Skeletal muscle satellite cell (primary cell): ENCODE results near the gene C4orf50.

Experiments
- H3K27me3 ChIP-seq: 2 replicates; pipeline ENCODE4 v1.7.0; 2013; ENCODE audit warnings: low read length; ENCODE audit not compliant: control insufficient read depth, insufficient read depth
- H3K36me3 ChIP-seq: 2 replicates; pipeline ENCODE4 v1.7.0; 2013; ENCODE audit warnings: mild to moderate bottlenecking, control low read depth, low read length; ENCODE audit not compliant: insufficient read depth
- H3K4me1 ChIP-seq: 2 replicates; pipeline ENCODE4 v1.7.0; 2013; ENCODE audit warnings: low read length; ENCODE audit not compliant: control insufficient read depth, insufficient read depth
- H3K4me2 ChIP-seq: 2 replicates; pipeline ENCODE4 v1.7.0; 2013; ENCODE audit warnings: mild to moderate bottlenecking, low read length
- H3K4me3 ChIP-seq: 2 replicates; pipeline ENCODE4 v1.7.0; 2013; ENCODE audit warnings: low read length
- H3K9ac ChIP-seq: 2 replicates; pipeline ENCODE4 v1.7.0; 2013; ENCODE audit warnings: mild to moderate bottlenecking, low read depth, low read length, moderate library complexity
- H3K9me3 ChIP-seq: replicated peaks from 2 replicates; pipeline ENCODE4 v1.7.0; 2013; ENCODE audit warnings: mild to moderate bottlenecking, control low read depth, low read length

C4orf50 gene

GRCh38 chr4:5988086-5988845 lies 30.0 kb downstream of the C4orf50 start:
- no peaks in the 10 kb centered on the region for H3K4me1 ChIP-seq

GRCh38 chr4:5984843-5985242 lies 33.4 kb downstream of the C4orf50 start:
- Histone ChIP-seq H3K4me2 (no peak overlapping the region), H3K4me3 (no peak overlapping the region), H3K4me1 (no peaks in the 10 kb centered on the region), H3K9ac (no peak overlapping the region), H3K27me3 (peaks cover 4% of the 10 kb centered on the region), H3K36me3 (no peaks in the 10 kb centered on the region), H3K9me3 (no peaks in the 10 kb centered on the region)

More at GRCh38 chr4:5988086-5988845, 30.0 kb downstream of the C4orf50 start:
- no peak overlapping the region for H3K4me2 ChIP-seq
- no peak overlapping the region for H3K9ac ChIP-seq
- peaks cover 4% of the 10 kb centered on the region for H3K27me3 ChIP-seq
- H3K4me3 ChIP-seq = no peak overlapping the region
- no peaks in the 10 kb centered on the region for H3K36me3 ChIP-seq
- H3K9me3 ChIP-seq = no peaks in the 10 kb centered on the region

- Histone ChIP-seq H3K36me3 (no peaks in the 10 kb centered on the region), H3K4me3 (no peak overlapping the region)
Observed at GRCh38 chr4:5982156-5982973, 35.9 kb downstream of the C4orf50 start.

GRCh38 chr4:5980436-5981155 lies 37.6 kb downstream of the C4orf50 start:
- Histone ChIP-seq H3K4me2 (no peak overlapping the region), H3K9me3 (no peaks in the 10 kb centered on the region), H3K4me1 (no peaks in the 10 kb centered on the region), H3K27me3 (peaks cover 12% of the 10 kb centered on the region), H3K9ac (no peak overlapping the region), H3K4me3 (no peak overlapping the region), H3K36me3 (no peaks in the 10 kb centered on the region)

More at GRCh38 chr4:5982156-5982973, 35.9 kb downstream of the C4orf50 start:
- Histone ChIP-seq H3K9ac (no peak overlapping the region), H3K27me3 (peaks cover 10% of the 10 kb centered on the region), H3K9me3 (no peaks in the 10 kb centered on the region), H3K4me2 (no peak overlapping the region), H3K4me1 (no peaks in the 10 kb centered on the region)

- Histone ChIP-seq H3K36me3 (no peaks in the 10 kb centered on the region), H3K9ac (no peak overlapping the region), H3K4me3 (no peak overlapping the region), H3K9me3 (no peaks in the 10 kb centered on the region), H3K27me3 (peaks cover 12% of the 10 kb centered on the region), H3K4me1 (no peaks in the 10 kb centered on the region), H3K4me2 (no peak overlapping the region)
Observed at GRCh38 chr4:5979981-5980380, 38.2 kb downstream of the C4orf50 start.

- no peak overlapping the region for H3K4me2 ChIP-seq
- H3K4me1 ChIP-seq = no peaks in the 10 kb centered on the region
- H3K27me3 ChIP-seq = peaks cover 12% of the 10 kb centered on the region
- no peaks in the 10 kb centered on the region for H3K9me3 ChIP-seq
- no peaks in the 10 kb centered on the region for H3K36me3 ChIP-seq
- H3K9ac ChIP-seq = no peak overlapping the region
- no peak overlapping the region for H3K4me3 ChIP-seq
Observed at GRCh38 chr4:5976921-5977320, 41.3 kb downstream of the C4orf50 start.

- H3K27me3 ChIP-seq = peaks cover 12% of the 10 kb centered on the region
- H3K4me3 ChIP-seq = no peak overlapping the region
- H3K4me2 ChIP-seq = no peak overlapping the region
- H3K36me3 ChIP-seq = no peaks in the 10 kb centered on the region
- no peaks in the 10 kb centered on the region for H3K4me1 ChIP-seq
- no peaks in the 10 kb centered on the region for H3K9me3 ChIP-seq
- no peak overlapping the region for H3K9ac ChIP-seq
Observed at GRCh38 chr4:5976431-5976830, 41.8 kb downstream of the C4orf50 start.

GRCh38 chr4:5974321-5974720 lies 43.9 kb downstream of the C4orf50 start:
- Histone ChIP-seq H3K9ac (no peak overlapping the region), H3K4me1 (no peaks in the 10 kb centered on the region), H3K4me2 (no peak overlapping the region), H3K36me3 (no peaks in the 10 kb centered on the region), H3K9me3 (no peaks in the 10 kb centered on the region), H3K4me3 (no peak overlapping the region), H3K27me3 (peaks cover 15% of the 10 kb centered on the region)

GRCh38 chr4:5973486-5974220 lies 44.6 kb downstream of the C4orf50 start:
- no peaks in the 10 kb centered on the region for H3K4me1 ChIP-seq
- H3K4me2 ChIP-seq = no peak overlapping the region
- no peak overlapping the region for H3K9ac ChIP-seq
- no peak overlapping the region for H3K4me3 ChIP-seq
- peaks cover 9% of the 10 kb centered on the region for H3K27me3 ChIP-seq
- no peaks in the 10 kb centered on the region for H3K9me3 ChIP-seq
- H3K36me3 ChIP-seq = no peaks in the 10 kb centered on the region

- Histone ChIP-seq H3K36me3 (no peaks in the 10 kb centered on the region), H3K4me1 (no peaks in the 10 kb centered on the region), H3K4me2 (no peak overlapping the region), H3K9ac (no peak overlapping the region), H3K27me3 (peaks cover 9% of the 10 kb centered on the region), H3K9me3 (no peaks in the 10 kb centered on the region), H3K4me3 (no peak overlapping the region)
Observed at GRCh38 chr4:5973033-5973432, 45.2 kb downstream of the C4orf50 start.

- H3K4me1 ChIP-seq = no peaks in the 10 kb centered on the region
- H3K36me3 ChIP-seq = no peaks in the 10 kb centered on the region
- no peak overlapping the region for H3K9ac ChIP-seq
- no peak overlapping the region for H3K4me2 ChIP-seq
- no peak overlapping the region for H3K4me3 ChIP-seq
- H3K9me3 ChIP-seq = no peaks in the 10 kb centered on the region
- H3K27me3 ChIP-seq = peaks cover 7% of the 10 kb centered on the region
Observed at GRCh38 chr4:5972571-5972970, 45.7 kb downstream of the C4orf50 start.
